Natural killer cell (primary cell): ENCODE data around the gene MYLK3. TPM values are rescaled to one million over a fixed set of nuclear protein-coding genes. Genes with fewer than 3 reads are reported as not detected.

Experiments used
- ATAC-seq, 3 donors: fragments of 150-1000 bp in 2 of 3; fragments of 200-7000 bp in 1 of 3; cut with Tn5 transposase; 1 replicate in 1 of 3; 2 replicates in 2 of 3; pipeline ENCODE4 v1.10.0; 2021; ENCODE audit warnings: mild to moderate bottlenecking in 2 of 3, moderate library complexity in 2 of 3
- DNase-seq, 2 donors: peaks; one replicate each; pipeline versions ENCODE4 v3.0.0 to v3.0.0-alpha.2; 2013 to 2021; ENCODE audit warnings: mixed read lengths in 1 of 2
- H3K27ac ChIP-seq: one replicate; pipeline ENCODE4 v1.5.1; 2013; ENCODE audit warnings: mild to moderate bottlenecking, low read length
- H3K27me3 ChIP-seq: one replicate; pipeline ENCODE4 v1.6.1; 2013; ENCODE audit warnings: low read length; ENCODE audit not compliant: control insufficient read depth, insufficient read depth
- H3K36me3 ChIP-seq: one replicate; pipeline ENCODE4 v1.6.1; 2013; ENCODE audit warnings: low read length; ENCODE audit not compliant: control insufficient read depth, insufficient read depth
- H3K4me1 ChIP-seq: one replicate; pipeline ENCODE4 v1.6.1; 2013; ENCODE audit warnings: low read length; ENCODE audit not compliant: control insufficient read depth, insufficient read depth
- H3K4me3 ChIP-seq: one replicate; pipeline ENCODE4 v1.5.1; 2013; ENCODE audit warnings: low read length
- H3K9me3 ChIP-seq: one replicate; pipeline ENCODE4 v1.6.1; 2013; ENCODE audit warnings: low read length; ENCODE audit not compliant: control insufficient read depth, insufficient read depth
- H3K27ac Mint-ChIP-seq, 2 donors: one replicate each; pipeline ENCODE4 v1.8.0; 2022; ENCODE audit warnings: mild to moderate bottlenecking in 2 of 2, mixed read lengths in 2 of 2, moderate library complexity in 1 of 2
- H3K27me3 Mint-ChIP-seq, 2 donors: one replicate each; pipeline ENCODE4 v1.8.0; 2022; ENCODE audit warnings: low read depth in 2 of 2, mixed read lengths in 2 of 2
- H3K36me3 Mint-ChIP-seq: one replicate; pipeline ENCODE4 v1.8.0; 2022; ENCODE audit warnings: mixed read lengths
- H3K4me1 Mint-ChIP-seq, 2 donors: one replicate each; pipeline ENCODE4 v1.8.0; 2022; ENCODE audit warnings: mixed read lengths in 2 of 2
- H3K4me3 Mint-ChIP-seq: one replicate; pipeline ENCODE4 v1.8.0; 2022; ENCODE audit warnings: mild to moderate bottlenecking, moderate library complexity, mixed read lengths
- H3K9me3 Mint-ChIP-seq, 2 donors: one replicate each; pipeline ENCODE4 v1.8.0; 2022; ENCODE audit warnings: mixed read lengths in 2 of 2
- WGBS: methylation state at CpG from one replicate; pipeline ENCODE4 v1.1.7; 2013; ENCODE audit warnings: missing lambda C conversion rate; ENCODE audit not compliant: insufficient coverage; 5-methylcytosine and 5-hydroxymethylcytosine counted together
- intact Hi-C: fragments of 100-400 bp; cut with micrococcal nuclease; formaldehyde crosslinking; loops from one replicate; pipeline ENCODE4 v1.14.2; 2022
- total RNA-seq, 4 donors: library from RNA; stranded (reverse); fragments of 120-200 nt in 1 of 4; gene quantifications; one replicate each; pipeline versions ENCODE4 v1.2.3 to v1.2.4, GENCODE V29; 2013 to 2022
- TF ChIP-seq, protein P1 (sequence below): fragments of 200-600 bp; IDR thresholded peaks from one replicate; pipeline ENCODE4 v1.8.0; 2022; ENCODE audit warnings: antibody characterized with exemption

Gene MYLK3
- total RNA-seq, 3 donors from 2014 or later (not counting 1 experiment from before 2014, with no cell fraction given): 0.42 to 0.73 TPM; not detected in 1

DNA sequence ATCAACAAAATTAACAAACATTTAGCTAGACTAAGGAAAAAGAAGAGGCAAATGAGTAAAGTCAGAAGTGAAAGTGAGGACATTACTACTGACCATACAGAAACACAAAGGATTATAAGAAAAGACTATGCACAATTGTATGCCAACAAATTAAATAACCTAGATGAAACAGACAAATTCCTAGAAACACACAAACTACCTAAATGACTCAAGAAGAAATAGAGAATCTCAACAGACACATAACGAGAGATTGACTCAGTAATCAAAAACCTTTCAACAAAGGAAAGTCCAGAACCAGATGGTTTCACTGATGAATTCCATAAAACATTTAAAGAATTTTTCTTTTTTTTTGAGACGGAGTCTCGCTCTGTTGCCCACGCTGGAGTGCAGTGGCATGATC is 35.7 kb upstream of the MYLK3 start:
- WGBS: 82% methylated on average over 4 of the region's 4 CpGs
- no peak overlapping the region for H3K27ac ChIP-seq
- intact Hi-C loops: no loop called here
- H3K36me3 ChIP-seq: no peaks in the 10 kb centered on the region
- H3K4me3 ChIP-seq: no peak overlapping the region
- Mint-ChIP-seq H3K36me3 (peaks cover 7% of the 10 kb centered on the region), H3K27me3 (peaks cover 6 to 7% of the 10 kb centered on the region in 2 donors), H3K9me3 (peaks cover 0 to 4% of the 10 kb centered on the region in 2 donors), H3K4me1 (no peaks in the 10 kb centered on the region), H3K4me3 (no peak overlapping the region), H3K27ac (no peak overlapping the region)
- TF ChIP-seq, protein P1, sequence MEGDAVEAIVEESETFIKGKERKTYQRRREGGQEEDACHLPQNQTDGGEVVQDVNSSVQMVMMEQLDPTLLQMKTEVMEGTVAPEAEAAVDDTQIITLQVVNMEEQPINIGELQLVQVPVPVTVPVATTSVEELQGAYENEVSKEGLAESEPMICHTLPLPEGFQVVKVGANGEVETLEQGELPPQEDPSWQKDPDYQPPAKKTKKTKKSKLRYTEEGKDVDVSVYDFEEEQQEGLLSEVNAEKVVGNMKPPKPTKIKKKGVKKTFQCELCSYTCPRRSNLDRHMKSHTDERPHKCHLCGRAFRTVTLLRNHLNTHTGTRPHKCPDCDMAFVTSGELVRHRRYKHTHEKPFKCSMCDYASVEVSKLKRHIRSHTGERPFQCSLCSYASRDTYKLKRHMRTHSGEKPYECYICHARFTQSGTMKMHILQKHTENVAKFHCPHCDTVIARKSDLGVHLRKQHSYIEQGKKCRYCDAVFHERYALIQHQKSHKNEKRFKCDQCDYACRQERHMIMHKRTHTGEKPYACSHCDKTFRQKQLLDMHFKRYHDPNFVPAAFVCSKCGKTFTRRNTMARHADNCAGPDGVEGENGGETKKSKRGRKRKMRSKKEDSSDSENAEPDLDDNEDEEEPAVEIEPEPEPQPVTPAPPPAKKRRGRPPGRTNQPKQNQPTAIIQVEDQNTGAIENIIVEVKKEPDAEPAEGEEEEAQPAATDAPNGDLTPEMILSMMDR: no peak
- ATAC-seq (no peak), DNase-seq (no peak)
- H3K9me3 ChIP-seq: no peaks in the 10 kb centered on the region
- H3K4me1 ChIP-seq: peaks cover 4% of the 10 kb centered on the region
- no peaks in the 10 kb centered on the region for H3K27me3 ChIP-seq

DNA sequence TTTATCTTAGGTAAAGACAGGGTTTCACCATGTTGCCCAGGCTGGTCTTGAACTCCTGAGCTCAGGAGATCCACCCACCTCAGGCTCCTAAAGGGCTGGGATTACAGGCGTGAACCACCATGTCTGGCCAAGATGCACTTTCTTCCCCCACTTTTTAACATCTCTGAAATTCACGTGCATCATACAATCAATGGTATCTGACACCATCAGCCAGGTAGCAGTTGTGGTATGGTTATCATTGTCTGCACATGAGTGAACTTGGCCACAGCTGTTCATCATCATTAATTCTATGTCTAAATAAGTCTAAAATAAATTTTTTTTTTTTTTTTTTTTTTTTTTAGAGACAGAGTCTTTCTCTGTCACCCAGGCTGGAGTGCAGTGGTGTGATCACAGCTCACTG is 34.2 kb upstream of the MYLK3 start:
- Histone ChIP-seq H3K27ac (no peak overlapping the region), H3K4me3 (no peak overlapping the region), H3K4me1 (no peaks in the 10 kb centered on the region), H3K9me3 (no peaks in the 10 kb centered on the region), H3K27me3 (no peaks in the 10 kb centered on the region), H3K36me3 (no peaks in the 10 kb centered on the region)
- WGBS: 100% methylated on average over 1 of the region's 2 CpGs
- DNase-seq (no peak), ATAC-seq (no peak)
- no peak overlapping the region for H3K4me3 Mint-ChIP-seq
- peaks cover 0 to 4% of the 10 kb centered on the region in 2 donors for H3K9me3 Mint-ChIP-seq
- H3K36me3 Mint-ChIP-seq: peaks cover 7% of the 10 kb centered on the region
- no peaks in the 10 kb centered on the region for H3K4me1 Mint-ChIP-seq
- TF ChIP-seq, protein P1: no peak
- no peak overlapping the region for H3K27ac Mint-ChIP-seq
- H3K27me3 Mint-ChIP-seq: peaks cover 6 to 7% of the 10 kb centered on the region in 2 donors
- intact Hi-C loops: no loop called here

DNA sequence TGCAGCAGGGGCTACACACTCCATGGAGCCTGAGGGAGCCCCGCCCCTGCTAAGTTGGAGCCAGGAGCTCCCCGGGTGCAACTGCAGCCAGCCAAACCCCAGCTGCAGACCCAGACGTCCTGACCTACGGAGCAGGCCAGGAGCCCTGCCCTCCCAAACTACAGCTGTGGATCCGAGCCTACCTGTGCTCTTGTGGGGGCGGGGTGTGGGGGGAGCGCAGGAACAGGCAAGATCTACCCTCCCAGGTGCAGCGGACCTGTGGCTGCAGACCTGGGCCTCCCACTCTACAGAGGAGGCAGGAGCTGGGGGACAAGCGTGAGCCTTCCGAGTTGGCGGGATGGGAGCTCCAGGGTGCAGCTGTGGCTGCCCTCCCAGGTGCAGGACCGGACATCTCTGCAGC is 29.7 kb upstream of the MYLK3 start:
- Histone ChIP-seq H3K9me3 (no peaks in the 10 kb centered on the region), H3K4me3 (no peak overlapping the region), H3K4me1 (no peaks in the 10 kb centered on the region), H3K36me3 (no peaks in the 10 kb centered on the region), H3K27me3 (no peaks in the 10 kb centered on the region), H3K27ac (no peak overlapping the region)
- no peak for DNase-seq
- TF ChIP-seq, protein P1: no peak
- WGBS: 93% methylated on average over 12 of the region's 12 CpGs
- H3K9me3 Mint-ChIP-seq: no peaks in the 10 kb centered on the region
- peaks cover 0 to 6% of the 10 kb centered on the region in 2 donors for H3K27me3 Mint-ChIP-seq
- H3K36me3 Mint-ChIP-seq: no peaks in the 10 kb centered on the region
- H3K4me3 Mint-ChIP-seq: no peak overlapping the region
- H3K4me1 Mint-ChIP-seq: no peaks in the 10 kb centered on the region
- intact Hi-C loops: no loop called here
- no peak overlapping the region for H3K27ac Mint-ChIP-seq
- ATAC-seq: no peak

DNA sequence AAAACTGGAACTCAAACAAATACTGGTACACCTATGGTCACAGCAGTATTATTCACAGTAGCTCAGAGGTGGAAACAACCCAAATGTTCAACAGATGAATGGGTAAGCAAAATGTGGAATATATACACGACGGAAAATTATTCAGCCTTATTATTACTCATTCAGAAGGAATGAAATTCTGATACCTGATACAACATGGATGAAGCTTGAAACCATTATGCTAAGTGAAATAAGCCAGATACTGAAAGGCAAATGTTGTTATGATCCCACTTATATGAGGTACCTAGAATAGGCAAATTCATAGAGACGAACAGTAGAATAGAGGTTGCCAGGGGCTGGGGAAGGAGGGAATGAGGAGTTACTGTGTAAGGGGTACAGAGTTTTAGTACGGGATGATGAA is 27.1 kb upstream of the MYLK3 start:
- H3K36me3 Mint-ChIP-seq: no peaks in the 10 kb centered on the region
- no peak for ATAC-seq
- TF ChIP-seq, protein P1: no peak
- Histone ChIP-seq H3K27ac (no peak overlapping the region), H3K4me3 (no peak overlapping the region), H3K9me3 (no peaks in the 10 kb centered on the region), H3K4me1 (no peaks in the 10 kb centered on the region), H3K27me3 (no peaks in the 10 kb centered on the region), H3K36me3 (no peaks in the 10 kb centered on the region)
- no peak overlapping the region for H3K27ac Mint-ChIP-seq
- no peaks in the 10 kb centered on the region for H3K9me3 Mint-ChIP-seq
- no peak overlapping the region for H3K4me3 Mint-ChIP-seq
- DNase-seq: no peak
- H3K27me3 Mint-ChIP-seq: peaks cover 0 to 3% of the 10 kb centered on the region in 2 donors
- intact Hi-C loops: no loop called here
- no peaks in the 10 kb centered on the region for H3K4me1 Mint-ChIP-seq
- 87% methylated on average over 2 of the region's 4 CpGs for WGBS
